NAMALWA (cell line): ENCODE results near the gene CCDC12.

ENCODE experiments used
- DNase-seq: peaks from one replicate; pipeline ENCODE4 v3.0.0-alpha.2; 2015; ENCODE audit warnings: low spot score

Gene CCDC12

GRCh38 chr3:46891132-46891531, 85.4 kb downstream of the CCDC12 start:
- DNase-seq = no peak

DNA sequence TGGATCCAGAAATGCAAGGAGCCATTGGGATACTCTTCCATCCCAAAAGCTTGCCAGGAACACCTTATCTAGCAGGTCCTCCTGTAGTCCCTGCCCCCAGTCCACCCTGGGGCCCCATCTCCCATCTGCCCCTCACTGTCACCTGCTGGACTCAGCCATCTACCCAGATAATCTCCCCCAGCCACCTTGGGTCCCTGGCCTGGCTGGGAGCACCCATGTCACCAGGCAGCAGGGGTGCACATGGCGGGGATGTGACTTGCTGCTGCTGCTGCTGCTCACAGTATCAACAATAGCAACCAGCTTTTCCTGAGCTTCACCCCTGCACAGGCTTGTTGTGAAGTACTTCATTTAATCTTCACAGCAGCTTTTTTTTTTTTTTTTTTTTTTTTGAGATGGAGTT, 86.4 kb downstream of the CCDC12 start:
- DNase-seq = no peak

DNA sequence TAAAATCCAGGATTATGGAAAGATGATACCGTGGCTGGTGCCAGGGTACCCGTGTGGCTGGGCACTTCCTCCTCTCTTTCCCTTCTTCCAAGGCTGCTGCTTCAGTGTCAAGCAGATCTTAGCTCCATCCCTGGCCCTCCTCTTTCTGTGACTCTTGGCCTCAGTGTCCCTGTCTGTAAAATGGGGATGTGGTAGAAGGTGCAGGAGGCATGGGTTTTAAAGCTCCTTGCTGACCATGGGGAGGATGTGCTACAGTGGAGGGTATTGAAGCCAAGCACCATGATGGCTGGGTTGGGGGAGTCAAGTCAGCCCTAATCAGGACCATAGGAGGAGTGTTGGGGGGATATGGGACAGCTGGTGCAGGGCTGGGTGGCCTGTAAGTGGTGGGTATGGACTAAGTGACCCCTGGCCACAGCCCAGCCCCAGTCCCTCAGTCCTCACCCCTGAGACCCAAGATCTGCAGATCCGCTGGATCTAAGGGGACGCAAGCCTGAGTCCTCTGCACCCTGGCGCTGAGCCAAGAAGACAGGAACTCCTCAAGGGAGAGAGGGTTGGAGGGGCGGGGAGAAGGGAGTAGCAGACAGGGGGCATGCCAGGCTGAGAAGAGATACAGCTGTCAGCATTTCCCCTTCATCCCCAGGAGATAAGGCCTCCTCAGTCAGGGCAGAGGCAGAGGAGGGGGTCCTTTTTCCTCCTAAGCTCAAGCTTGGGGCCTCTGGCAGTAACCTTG, 87.0 kb downstream of the CCDC12 start:
- no peak for DNase-seq

GRCh38 chr3:46888705-46889104, 87.8 kb downstream of the CCDC12 start:
- no peak for DNase-seq

- no peak for DNase-seq
Observed at GRCh38 chr3:46887980-46888494, 88.5 kb downstream of the CCDC12 start.

GRCh38 chr3:46885612-46886011, 90.9 kb downstream of the CCDC12 start:
- no peak for DNase-seq

DNA sequence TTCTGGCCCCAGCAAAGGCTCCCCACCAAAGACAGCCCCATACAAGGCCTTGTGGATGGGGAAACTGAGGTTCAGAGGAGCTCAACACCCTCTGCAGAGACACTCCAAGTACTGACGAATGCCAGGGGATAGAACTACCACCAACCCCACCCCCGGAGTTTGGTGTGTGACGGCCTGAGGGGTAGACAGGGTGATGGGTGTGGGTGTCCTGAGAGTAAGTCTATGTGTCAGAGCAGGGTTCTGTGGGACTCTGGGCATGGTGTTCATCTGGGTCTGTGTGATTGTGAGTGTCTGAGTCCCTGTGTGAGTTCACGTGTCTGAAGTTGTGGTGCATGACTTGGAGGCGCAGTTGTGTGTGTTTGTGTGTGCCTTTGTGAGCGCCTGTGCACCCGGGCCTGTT, 91.6 kb downstream of the CCDC12 start:
- no peak for DNase-seq

GRCh38 chr3:46884427-46884826, 92.1 kb downstream of the CCDC12 start:
- DNase-seq = no peak

DNA sequence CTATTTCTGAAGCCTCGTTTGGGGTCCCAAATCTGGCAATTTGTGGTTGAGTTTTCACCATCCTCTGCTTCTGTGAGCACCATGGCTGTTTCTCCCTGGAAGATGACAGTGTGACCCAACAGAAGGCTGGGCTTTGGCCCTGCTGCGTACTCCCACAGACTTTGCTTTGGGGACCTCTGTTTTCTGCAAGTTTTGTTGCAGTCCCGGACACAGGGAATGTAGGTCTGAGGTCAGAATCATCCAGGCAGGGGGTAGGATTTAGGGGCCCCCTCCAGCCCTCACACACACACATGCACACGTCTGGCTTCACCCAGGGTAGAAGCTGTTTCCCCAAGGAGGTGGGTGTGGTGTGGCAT, 92.7 kb downstream of the CCDC12 start:
- DNase-seq = no peak

DNA sequence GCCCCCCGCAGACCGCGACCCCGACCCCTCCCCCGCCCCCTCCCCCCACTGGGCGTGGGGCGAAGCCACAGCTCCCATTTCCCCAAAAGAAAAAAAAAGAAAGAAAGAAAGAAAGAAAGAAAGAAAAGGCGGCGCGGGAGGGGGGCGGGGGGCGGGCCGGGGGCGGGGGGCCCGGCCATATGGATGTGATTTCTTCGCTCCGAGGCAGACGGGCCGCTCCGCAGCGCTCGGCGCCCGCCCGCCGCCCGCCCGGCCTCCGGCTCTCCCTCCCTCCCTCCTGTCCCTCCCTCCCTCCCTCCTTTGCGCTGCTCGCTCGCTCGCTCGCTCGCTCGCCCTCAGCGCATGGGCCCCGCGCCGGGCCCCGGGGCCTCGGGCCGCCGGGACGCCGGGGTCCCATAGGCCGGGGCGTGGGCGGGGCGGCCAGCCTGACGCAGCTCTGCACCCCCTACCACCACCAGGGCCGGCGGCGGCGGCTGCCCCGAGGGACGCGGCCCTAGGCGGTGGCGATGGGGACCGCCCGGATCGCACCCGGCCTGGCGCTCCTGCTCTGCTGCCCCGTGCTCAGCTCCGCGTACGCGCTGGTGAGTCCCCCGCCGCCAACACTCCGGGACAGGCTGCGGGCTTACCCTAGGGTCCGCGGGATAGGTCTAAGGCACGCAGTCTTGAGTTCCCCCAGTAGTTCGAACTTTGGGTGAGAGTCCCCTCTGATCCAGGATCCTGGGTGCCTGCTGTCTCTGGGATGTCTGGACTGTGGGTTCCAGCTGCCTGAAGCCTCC, 93.3 kb downstream of the CCDC12 start:
- DNase-seq = no peak

DNA sequence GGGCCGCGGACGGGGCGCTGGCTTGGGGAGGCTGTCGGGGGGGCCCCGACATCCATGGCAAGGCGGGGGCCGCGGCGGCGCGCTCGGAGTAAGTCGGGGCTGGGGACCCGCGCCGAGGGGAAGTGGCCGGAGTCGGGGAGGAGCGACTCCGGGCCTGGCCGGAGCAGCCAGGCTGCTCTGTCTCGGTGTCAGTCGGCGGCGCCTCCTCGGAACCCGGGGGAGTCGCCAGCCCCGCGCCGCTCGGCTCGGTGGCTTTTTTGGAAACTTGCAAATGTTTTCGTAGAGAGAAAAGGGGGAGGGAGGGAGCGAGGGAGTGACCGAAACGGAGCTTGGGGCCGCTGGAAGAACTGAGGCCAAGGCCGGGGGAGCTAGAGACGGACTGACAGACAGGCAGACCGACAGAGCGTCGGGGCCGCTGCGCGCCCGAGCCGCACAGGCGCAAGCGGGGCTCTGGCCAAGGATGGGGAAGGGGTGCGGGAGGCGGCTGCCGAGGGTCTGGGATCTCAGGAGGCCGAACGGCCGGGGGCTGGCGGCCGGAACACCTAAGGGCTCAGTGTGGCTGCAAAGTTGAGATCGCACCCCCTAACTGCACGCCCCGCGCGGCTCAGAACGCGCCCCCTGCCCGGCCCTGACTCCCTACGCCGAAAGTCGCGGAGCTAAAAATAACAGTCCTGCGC, 94.0 kb downstream of the CCDC12 start:
- no peak for DNase-seq

GRCh38 chr3:46881596-46882376, 94.8 kb downstream of the CCDC12 start:
- DNase-seq = no peak

DNA sequence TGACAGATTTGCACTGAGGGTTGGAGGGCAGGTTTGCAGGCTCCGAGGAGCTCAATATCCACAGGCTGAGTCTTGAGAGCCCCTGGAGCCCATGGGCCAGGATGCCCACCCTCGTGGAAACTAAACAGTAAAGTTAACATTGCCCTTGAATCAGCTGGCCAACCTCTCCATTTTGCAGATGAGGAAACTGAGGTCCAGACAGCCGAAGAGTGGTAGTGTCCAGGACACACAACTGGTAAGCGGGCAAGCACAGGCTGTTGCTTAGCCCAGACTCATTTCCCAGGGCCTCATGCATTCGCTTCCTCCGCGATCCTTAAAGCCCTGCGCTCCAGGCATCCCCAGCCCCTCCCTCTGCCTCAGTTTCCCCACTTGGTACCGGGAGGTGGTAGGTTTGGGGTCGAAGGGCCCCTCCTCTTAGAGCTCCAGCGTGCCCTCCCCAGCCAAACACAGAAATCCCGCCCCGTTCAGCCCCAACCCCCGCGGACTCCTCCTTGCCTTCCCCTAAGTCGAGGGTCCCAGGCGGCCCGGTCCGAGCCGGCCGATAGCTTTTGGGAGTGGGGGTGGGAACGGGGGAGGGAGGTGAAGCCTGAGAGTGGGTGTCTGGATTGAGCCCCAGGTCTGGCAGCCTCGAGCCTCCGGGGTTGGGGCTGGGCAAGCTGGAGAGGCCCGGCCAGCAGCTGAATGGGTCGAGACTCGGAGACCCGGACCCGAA, 95.5 kb downstream of the CCDC12 start:
- no peak for DNase-seq

DNA sequence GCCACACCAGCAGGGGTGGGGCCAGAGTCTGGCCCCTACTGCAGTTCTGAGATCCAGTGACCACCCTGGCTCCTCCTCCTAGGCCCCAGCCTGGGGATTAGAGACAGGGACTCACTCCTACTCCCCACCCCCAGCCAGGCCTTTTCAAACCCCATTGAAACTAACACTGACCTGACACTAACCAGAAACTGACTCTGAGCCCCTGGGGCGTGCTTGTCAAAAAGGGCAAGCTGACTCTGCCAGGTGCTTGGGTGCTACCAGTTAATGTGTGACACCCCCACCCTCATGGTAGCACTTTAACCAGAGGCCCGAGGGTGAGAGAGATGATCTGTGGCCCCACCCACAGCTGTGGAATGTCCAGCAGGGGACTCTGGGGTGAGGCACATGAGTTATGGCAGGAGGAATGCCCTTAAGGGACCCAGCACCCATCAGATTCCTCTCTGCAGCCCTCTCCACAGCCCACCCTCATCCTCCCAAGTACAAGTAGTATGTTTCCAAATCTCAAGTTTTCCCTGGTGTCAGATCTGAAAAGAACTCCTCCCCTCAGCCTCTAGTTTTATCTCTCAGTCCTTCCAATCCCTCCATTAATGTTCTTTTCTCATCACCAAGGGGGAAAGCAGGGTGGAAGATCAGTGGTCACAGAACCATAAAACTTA, 97.6 kb downstream of the CCDC12 start:
- no peak for DNase-seq

DNA sequence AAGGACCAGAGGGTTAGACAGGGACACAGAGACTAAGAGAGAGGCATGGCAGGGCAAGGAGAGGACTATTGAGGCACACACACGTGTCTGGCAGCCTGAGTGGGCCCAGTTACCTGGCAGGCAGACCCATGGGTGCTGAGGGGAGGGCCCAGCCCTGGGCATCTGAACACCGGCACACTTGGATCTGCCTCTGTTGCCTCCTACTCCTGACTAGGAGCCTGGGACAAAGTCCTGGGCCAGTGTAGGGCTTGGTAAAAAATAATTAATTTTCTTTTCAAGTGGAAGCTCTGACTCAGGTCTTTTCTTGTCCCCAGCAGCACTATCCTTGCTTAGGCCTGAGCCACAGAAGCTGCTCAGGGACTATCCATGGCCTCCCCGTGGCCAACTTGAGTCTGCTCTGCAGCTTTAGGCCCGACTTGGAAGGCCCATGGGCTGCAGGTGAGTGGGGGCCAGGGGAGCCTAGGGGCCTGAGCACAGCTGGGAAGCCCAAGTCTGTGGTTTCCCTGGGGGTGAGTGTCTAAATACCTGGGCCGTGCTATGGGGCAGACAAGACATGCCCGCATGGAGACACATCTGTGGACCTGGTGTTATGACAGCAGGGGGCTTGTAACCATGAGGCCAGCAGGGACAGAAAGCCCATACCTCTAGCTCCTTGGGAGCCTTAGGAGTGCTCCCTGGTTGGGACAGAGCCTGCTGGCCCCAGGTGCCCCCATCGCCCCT, 99.0 kb downstream of the CCDC12 start, which contains the start of gene PTH1R:
PTH1R (plus strand) TSS at position 316 of the 720 bp plus-strand sequence. CDS start 5,839 bp downstream, outside the sequence.
- no peak for DNase-seq

- DNase-seq = no peak
Observed at GRCh38 chr3:46876313-46877300, 99.9 kb downstream of the CCDC12 start.

- DNase-seq = no peak
Observed at GRCh38 chr3:46875560-46875959, 101.0 kb downstream of the CCDC12 start.

DNA sequence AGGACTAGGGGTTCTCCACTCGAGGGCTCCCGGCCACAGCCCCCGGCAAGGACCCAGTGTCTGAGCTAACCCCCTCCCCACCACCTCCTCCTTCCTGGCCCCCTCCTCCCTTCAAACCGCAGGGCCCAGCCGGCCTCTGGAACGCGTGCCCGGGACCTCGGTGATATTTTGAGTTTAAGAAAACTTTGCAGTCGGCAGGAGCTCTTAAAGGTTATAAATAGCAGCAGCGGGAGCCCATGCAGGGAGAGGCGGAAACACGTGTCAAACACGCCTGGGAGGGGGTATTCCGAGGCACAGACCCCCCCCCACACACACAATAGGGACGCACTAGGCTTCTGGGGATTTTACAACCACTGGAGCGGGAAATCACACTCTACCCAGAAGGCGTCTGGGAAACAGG, 102.1 kb downstream of the CCDC12 start:
- DNase-seq = no peak

DNA sequence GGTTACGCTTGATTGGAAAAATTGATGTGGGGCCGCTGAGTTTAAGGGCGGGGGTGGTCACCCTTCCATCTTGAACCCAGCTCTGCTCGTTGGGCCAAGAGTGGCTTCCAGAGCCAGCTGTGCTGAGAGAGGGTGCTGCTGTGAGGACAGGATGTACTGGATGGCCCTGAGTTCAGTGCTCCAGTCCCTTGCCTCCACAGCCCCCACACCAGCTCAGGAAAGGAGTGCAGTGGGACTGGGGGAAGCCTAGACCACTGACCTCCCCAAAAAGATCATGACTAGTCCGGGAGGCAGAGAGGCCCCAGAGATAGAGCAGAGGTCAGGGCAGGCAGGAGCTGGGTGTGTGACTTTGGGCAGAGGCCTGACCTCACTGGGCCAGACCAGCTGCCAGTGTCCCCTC, 103.0 kb downstream of the CCDC12 start:
- no peak for DNase-seq
